Skeletal muscle tissue (tissue), 4 donors: ENCODE data around the gene DLL3. TPM values are rescaled to one million over a fixed set of nuclear protein-coding genes. Genes with fewer than 3 reads are reported as not detected.

ENCODE experiments used
- H3K27ac ChIP-seq: one replicate; pipeline ENCODE4 v1.7.0; 2013; ENCODE audit warnings: mild to moderate bottlenecking, low read depth, low read length, inconsistent platforms
- H3K27me3 ChIP-seq, 3 donors: one replicate each; pipeline ENCODE4 v1.7.0; 2013; ENCODE audit warnings: low read length in 3 of 3; ENCODE audit not compliant: control insufficient read depth in 3 of 3, insufficient read depth in 3 of 3
- H3K36me3 ChIP-seq, 3 donors: one replicate each; pipeline ENCODE4 v1.7.0; 2013; ENCODE audit warnings: low read length in 3 of 3; ENCODE audit not compliant: control insufficient read depth in 3 of 3, insufficient read depth in 3 of 3
- H3K4me1 ChIP-seq, 3 donors: one replicate each; pipeline ENCODE4 v1.7.0; 2013; ENCODE audit warnings: low read length in 3 of 3, mild to moderate bottlenecking in 3 of 3; ENCODE audit not compliant: control insufficient read depth in 3 of 3, insufficient read depth in 3 of 3
- H3K4me3 ChIP-seq, 3 donors: one replicate each; pipeline ENCODE4 v1.7.0; 2013; ENCODE audit warnings: low read length in 3 of 3
- H3K9ac ChIP-seq, 3 donors: one replicate each; pipeline ENCODE4 v1.7.0; 2013; ENCODE audit warnings: low read length in 3 of 3, mild to moderate bottlenecking in 3 of 3, moderate library complexity in 2 of 3, low read depth in 1 of 3
- H3K9me3 ChIP-seq, 3 donors: one replicate each; pipeline ENCODE4 v1.7.0; 2013; ENCODE audit warnings: low read length in 3 of 3; ENCODE audit not compliant: control insufficient read depth in 3 of 3
- total RNA-seq: library from RNA; depleted of rRNA; stranded (reverse); fragments of >200 nt; gene quantifications from one replicate; pipeline ENCODE4 v1.2.3, GENCODE V29; 2014
- donor health status: Osteomylitis.

The DLL3 gene
- total RNA-seq, 1 donor from 2014 or later = not detected

GRCh38 chr19:39481676-39482075 lies 17.1 kb upstream of the DLL3 start:
- Histone ChIP-seq H3K27me3 (no peaks in the 10 kb centered on the region), H3K9ac (peak overlapping the region; percentile 93 to 99 (median 97)), H3K36me3 (peaks cover 14 to 21% (median 18%) of the 10 kb centered on the region in 3 donors), H3K9me3 (no peaks in the 10 kb centered on the region), H3K4me1 (peaks cover 11 to 22% (median 14%) of the 10 kb centered on the region in 3 donors), H3K27ac (no peak overlapping the region), H3K4me3 (peak overlapping the region; percentile 99 to 100 (median 99))

GRCh38 chr19:39483141-39483540 lies 15.6 kb upstream of the DLL3 start:
- peaks cover 11 to 22% (median 14%) of the 10 kb centered on the region in 3 donors for H3K4me1 ChIP-seq
- no peak overlapping the region for H3K27ac ChIP-seq
- no peak overlapping the region for H3K4me3 ChIP-seq
- H3K9me3 ChIP-seq = no peaks in the 10 kb centered on the region
- H3K9ac ChIP-seq = no peak overlapping the region
- no peaks in the 10 kb centered on the region for H3K27me3 ChIP-seq
- H3K36me3 ChIP-seq = peaks cover 23 to 28% (median 24%) of the 10 kb centered on the region in 3 donors

GRCh38 chr19:39489756-39490155 lies 9.0 kb upstream of the DLL3 start:
- H3K36me3 ChIP-seq = peaks cover 41 to 43% (median 42%) of the 10 kb centered on the region in 3 donors
- no peaks in the 10 kb centered on the region for H3K9me3 ChIP-seq
- no peaks in the 10 kb centered on the region for H3K27me3 ChIP-seq
- no peaks in the 10 kb centered on the region for H3K4me1 ChIP-seq
- no peak overlapping the region for H3K9ac ChIP-seq
- H3K27ac ChIP-seq = no peak overlapping the region
- H3K4me3 ChIP-seq = no peak overlapping the region

- Histone ChIP-seq H3K36me3 (peaks cover 24 to 29% (median 27%) of the 10 kb centered on the region in 3 donors), H3K27ac (no peak overlapping the region), H3K4me3 (no peak overlapping the region)
Measured at GRCh38 chr19:39492225-39492624, 6.5 kb upstream of the DLL3 start.

GRCh38 chr19:39492788-39493187 lies 6.0 kb upstream of the DLL3 start:
- no peaks in the 10 kb centered on the region for H3K9me3 ChIP-seq
- H3K9ac ChIP-seq = no peak overlapping the region
- peaks cover 0 to 1% (median under 1%) of the 10 kb centered on the region in 3 donors for H3K4me1 ChIP-seq
- H3K27ac ChIP-seq = no peak overlapping the region
- no peak overlapping the region for H3K4me3 ChIP-seq
- H3K27me3 ChIP-seq = peaks cover 9 to 19% (median 17%) of the 10 kb centered on the region in 3 donors
- peaks cover 23 to 28% (median 26%) of the 10 kb centered on the region in 3 donors for H3K36me3 ChIP-seq

More at GRCh38 chr19:39492225-39492624, 6.5 kb upstream of the DLL3 start:
- Histone ChIP-seq H3K9me3 (no peaks in the 10 kb centered on the region), H3K4me1 (no peaks in the 10 kb centered on the region), H3K27me3 (peaks cover 9 to 13% (median 12%) of the 10 kb centered on the region in 3 donors), H3K9ac (no peak overlapping the region)

- H3K9me3 ChIP-seq = no peaks in the 10 kb centered on the region
- no peak overlapping the region for H3K9ac ChIP-seq
- peaks cover 23 to 36% (median 34%) of the 10 kb centered on the region in 3 donors for H3K27me3 ChIP-seq
- no peak overlapping the region for H3K4me3 ChIP-seq
- H3K4me1 ChIP-seq = peaks cover 0 to 12% (median 8%) of the 10 kb centered on the region in 3 donors
- no peak overlapping the region for H3K27ac ChIP-seq
- H3K36me3 ChIP-seq = peaks cover 5 to 12% (median 8%) of the 10 kb centered on the region in 3 donors
Measured at GRCh38 chr19:39494661-39495060, 4.1 kb upstream of the DLL3 start.

GRCh38 chr19:39496063-39496462 lies 2.7 kb upstream of the DLL3 start:
- H3K4me1 ChIP-seq = peaks cover 0 to 12% (median 8%) of the 10 kb centered on the region in 3 donors
- H3K9me3 ChIP-seq = no peaks in the 10 kb centered on the region
- H3K4me3 ChIP-seq = no peak overlapping the region
- H3K27ac ChIP-seq = no peak overlapping the region
- H3K27me3 ChIP-seq = peaks cover 34 to 47% (median 46%) of the 10 kb centered on the region in 3 donors
- no peak overlapping the region for H3K9ac ChIP-seq
- H3K36me3 ChIP-seq = peaks cover 0 to 4% (median 0%) of the 10 kb centered on the region in 3 donors

- Histone ChIP-seq H3K27me3 (peaks cover 41 to 50% (median 49%) of the 10 kb centered on the region in 3 donors), H3K4me3 (no peak overlapping the region)
Measured at GRCh38 chr19:39497701-39497995, 1.1 kb upstream of the DLL3 start.

GRCh38 chr19:39497996-39498797 lies 550 bp upstream of the DLL3 start:
- H3K4me1 ChIP-seq = peaks cover 0 to 14% (median 8%) of the 10 kb centered on the region in 3 donors
- peak overlapping the region in 1 of 3 donors; percentile 25 for H3K9ac ChIP-seq
- peaks cover 43 to 56% (median 54%) of the 10 kb centered on the region in 3 donors for H3K27me3 ChIP-seq
- H3K27ac ChIP-seq = no peak overlapping the region
- no peaks in the 10 kb centered on the region for H3K36me3 ChIP-seq
- peak overlapping the region in 1 of 3 donors; percentile 41 for H3K4me3 ChIP-seq
- no peaks in the 10 kb centered on the region for H3K9me3 ChIP-seq

More at GRCh38 chr19:39497701-39497995, 1.1 kb upstream of the DLL3 start:
- Histone ChIP-seq H3K9me3 (no peaks in the 10 kb centered on the region), H3K9ac (no peak overlapping the region), H3K36me3 (no peaks in the 10 kb centered on the region), H3K27ac (no peak overlapping the region), H3K4me1 (peaks cover 0 to 12% (median 8%) of the 10 kb centered on the region in 3 donors)

GRCh38 chr19:39499932-39500331 lies 1.2 kb downstream of the DLL3 start:
- Histone ChIP-seq H3K4me3 (no peak overlapping the region), H3K9ac (no peak overlapping the region), H3K4me1 (peaks cover 0 to 14% (median 8%) of the 10 kb centered on the region in 3 donors), H3K9me3 (no peaks in the 10 kb centered on the region), H3K36me3 (no peaks in the 10 kb centered on the region), H3K27me3 (peaks cover 61 to 72% (median 72%) of the 10 kb centered on the region in 3 donors), H3K27ac (no peak overlapping the region)
